ENCODE data around the gene GSTO2.

Gene GSTO2

DNA sequence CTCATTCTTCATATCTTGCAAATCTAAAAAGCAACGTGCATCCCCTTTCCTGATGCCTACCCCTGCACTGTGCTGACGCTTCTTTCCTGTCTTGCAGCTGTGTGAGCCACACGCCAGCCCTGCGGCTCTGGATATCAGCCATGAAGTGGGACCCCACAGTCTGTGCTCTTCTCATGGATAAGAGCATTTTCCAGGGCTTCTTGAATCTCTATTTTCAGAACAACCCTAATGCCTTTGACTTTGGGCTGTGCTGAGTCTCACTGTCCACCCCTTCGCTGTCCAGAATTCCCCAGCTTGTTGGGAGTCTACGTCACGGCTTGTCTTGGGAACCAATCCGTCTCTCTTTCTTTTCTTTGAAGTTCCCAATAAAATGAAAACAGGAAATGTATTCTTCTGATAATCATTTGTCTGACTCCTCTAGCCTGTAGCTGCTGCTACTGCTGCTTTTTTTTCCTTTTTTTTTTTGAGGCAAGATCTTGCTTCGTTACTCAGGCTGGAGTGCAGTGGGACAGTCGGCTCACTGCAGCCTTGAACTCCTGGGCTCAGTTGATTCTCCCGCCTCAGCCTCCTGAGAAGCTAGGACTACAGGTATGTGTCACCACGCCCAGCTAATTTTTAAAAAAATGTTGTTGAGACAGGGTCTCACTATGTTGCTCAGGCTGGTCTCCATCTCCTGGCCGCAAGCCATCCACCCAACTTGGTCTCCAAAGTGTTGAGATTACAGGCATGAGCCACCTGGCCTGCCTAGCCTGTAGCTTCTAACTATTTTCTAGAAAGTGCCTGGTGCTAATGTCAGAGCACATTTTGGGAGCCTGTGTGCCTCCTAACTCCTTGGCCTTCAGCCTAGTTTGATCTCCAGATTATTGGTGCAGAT, 30.3 kb downstream of the GSTO2 start:
- no peak for DNase-seq (ENCODE audit: low spot score)
- TF ChIP-seq, protein P1, sequence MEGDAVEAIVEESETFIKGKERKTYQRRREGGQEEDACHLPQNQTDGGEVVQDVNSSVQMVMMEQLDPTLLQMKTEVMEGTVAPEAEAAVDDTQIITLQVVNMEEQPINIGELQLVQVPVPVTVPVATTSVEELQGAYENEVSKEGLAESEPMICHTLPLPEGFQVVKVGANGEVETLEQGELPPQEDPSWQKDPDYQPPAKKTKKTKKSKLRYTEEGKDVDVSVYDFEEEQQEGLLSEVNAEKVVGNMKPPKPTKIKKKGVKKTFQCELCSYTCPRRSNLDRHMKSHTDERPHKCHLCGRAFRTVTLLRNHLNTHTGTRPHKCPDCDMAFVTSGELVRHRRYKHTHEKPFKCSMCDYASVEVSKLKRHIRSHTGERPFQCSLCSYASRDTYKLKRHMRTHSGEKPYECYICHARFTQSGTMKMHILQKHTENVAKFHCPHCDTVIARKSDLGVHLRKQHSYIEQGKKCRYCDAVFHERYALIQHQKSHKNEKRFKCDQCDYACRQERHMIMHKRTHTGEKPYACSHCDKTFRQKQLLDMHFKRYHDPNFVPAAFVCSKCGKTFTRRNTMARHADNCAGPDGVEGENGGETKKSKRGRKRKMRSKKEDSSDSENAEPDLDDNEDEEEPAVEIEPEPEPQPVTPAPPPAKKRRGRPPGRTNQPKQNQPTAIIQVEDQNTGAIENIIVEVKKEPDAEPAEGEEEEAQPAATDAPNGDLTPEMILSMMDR (IDR thresholded peaks at IDR 0.05; ENCODE audit: extremely low read depth, insufficient read depth, missing control alignments) = no peak
- in situ Hi-C loops (cut with MboI; ENCODE audit: low pct_unique_long_range_greater_than_20kb, low sequenced_read_pairs, unreplicated experiment) = loop anchor here (10.0 kb wide), 1 partner anchor 46 kb away; no protein-coding TSS in a partner anchor

DNA sequence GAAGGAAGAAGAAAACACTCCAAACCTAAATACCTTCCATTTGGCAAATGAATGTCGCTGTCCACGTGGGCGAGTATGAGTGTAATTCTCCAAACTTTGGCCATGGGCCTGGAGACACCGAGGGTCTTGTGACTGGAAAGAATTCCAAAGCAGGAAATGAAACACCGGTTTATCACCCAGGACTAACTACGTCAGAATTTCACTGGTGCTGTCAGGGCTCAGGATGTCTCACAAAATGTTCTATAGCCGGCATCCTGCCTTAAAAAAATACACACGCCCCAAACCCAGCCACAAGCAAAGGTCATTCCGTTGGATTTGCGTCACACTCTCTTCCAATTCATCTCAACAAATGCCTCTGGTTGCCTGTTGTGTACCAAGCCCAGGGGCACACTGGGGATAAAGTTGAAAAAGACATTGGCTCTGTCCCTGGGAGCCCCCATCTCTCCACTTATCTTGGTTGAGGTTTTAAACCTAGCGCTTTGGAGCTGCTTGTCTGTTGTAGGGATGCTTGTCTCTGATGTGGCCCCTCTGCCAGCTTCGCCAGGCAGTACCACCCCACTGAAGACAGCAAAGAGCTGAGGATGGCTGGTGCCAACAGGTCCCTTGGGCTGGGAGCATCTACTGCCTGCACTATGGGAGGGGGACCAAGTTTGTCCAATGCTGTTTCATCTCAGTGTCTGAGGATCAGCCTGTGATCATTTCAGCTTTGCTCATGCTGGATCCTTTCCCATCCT, 31.2 kb downstream of the GSTO2 start:
- no peak for DNase-seq (ENCODE audit: low spot score)
- TF ChIP-seq, protein P1 (IDR thresholded peaks at IDR 0.05; ENCODE audit: extremely low read depth, insufficient read depth, missing control alignments) = no peak
- in situ Hi-C loops (cut with MboI; ENCODE audit: low pct_unique_long_range_greater_than_20kb, low sequenced_read_pairs, unreplicated experiment) = no loop called here

DNA sequence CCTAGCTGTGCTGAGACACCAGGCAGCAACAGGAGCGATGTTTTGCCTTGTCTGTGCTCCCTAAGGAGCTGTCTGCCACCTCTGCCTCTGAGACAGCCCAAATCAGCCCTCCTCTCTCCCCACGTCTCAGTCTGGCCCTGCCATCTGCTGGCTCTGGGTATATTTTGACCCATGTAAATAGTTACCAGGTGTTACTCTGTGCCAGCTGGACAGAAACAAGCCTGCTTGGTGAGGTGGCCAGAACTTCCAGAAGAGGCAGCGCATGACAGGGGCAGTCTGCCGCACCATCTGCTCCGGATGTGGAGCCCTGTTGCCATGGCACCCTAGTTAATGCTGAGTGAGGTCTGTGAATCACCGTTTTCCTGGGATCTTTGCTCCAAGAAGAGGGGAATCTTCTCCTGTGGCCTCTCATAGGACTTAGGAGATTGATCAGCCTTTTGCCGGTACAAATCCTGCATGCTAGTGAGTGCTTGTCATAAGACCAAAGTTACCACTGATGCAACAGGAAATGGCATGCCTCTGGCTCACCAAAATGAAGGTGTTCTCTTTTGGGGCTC, 31.8 kb downstream of the GSTO2 start:
- TF ChIP-seq, protein P1 (IDR thresholded peaks at IDR 0.05; ENCODE audit: extremely low read depth, insufficient read depth, missing control alignments) = no peak
- in situ Hi-C loops (cut with MboI; ENCODE audit: low pct_unique_long_range_greater_than_20kb, low sequenced_read_pairs, unreplicated experiment) = no loop called here
- DNase-seq (ENCODE audit: low spot score) = no peak

DNA sequence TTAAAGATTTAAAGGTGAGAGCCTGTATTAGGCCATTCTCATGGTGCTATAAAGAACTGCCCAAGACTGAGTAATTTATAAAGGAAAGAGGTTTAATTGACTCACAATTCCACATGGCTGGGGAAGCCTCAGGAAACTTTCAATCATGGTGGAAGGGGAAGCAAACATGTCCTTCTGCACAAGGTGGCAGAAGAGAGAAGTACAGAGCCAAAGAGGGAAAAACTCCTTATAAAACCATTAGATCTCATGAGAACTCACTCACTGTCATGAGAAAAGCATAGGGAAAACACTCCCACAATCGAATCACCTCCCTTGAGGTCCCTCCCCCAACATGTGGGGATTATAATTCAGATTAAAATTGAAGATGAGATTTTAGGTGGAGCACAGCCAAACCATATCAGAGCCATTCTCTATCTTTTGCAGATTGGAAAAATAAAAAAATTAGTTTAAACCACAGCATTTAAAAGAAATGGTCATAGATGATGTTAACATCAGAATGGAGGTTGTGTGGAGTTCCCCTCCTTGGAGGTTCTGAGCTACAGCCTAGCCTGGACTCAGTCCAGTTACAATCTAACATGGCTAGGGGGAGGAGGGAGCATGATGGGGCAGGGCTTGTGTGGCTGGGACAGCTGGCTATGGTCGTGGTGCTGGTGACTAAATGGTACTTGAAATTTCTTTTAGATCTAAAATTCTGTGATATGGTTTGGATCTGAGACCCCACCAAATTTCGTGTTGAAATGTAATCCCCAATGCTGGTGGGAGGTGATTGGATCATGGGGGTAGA, 33.1 kb downstream of the GSTO2 start:
- in situ Hi-C loops (cut with MboI; ENCODE audit: low pct_unique_long_range_greater_than_20kb, low sequenced_read_pairs, unreplicated experiment) = no loop called here
- TF ChIP-seq, protein P1 (IDR thresholded peaks at IDR 0.05; ENCODE audit: extremely low read depth, insufficient read depth, missing control alignments) = no peak
- no peak for DNase-seq (ENCODE audit: low spot score)

DNA sequence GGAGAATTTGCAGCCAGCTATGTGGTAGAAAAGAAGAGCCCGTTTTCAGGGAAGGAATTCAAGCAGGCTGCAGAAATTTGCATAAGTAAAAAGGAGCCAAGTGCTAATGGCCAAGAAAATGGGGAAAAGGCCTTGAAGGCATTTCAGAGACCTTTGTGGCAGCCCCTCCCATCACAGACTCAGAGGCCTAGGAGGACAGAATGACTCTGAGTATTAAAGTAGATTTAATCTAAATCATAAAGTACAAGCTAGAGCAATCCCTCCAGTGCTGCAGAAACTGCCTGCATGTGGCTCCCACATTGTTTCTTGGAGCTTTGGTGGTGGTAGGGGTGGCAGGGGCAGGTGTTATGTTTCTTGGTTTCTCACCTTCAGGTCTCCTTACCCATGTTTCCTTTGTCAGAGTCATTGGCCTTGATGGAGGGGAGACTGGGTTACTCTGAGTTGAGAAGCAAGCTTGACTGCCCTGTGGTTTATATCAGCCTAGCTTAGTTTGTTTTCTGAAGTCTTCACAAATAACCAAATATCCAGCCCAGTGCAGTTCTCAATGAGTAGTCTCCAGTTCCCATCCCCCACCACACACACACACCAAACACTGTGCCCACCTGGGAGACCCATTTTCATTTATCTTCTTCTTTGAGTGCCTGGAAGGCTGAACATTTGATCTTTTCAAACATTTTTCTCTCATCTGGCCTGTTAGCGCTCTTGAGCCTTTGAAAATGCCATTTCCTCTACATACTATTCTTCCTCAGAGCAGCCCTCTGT, 34.8 kb downstream of the GSTO2 start:
- TF ChIP-seq, protein P1 (IDR thresholded peaks at IDR 0.05; ENCODE audit: extremely low read depth, insufficient read depth, missing control alignments) = no peak
- in situ Hi-C loops (cut with MboI; ENCODE audit: low pct_unique_long_range_greater_than_20kb, low sequenced_read_pairs, unreplicated experiment) = no loop called here
- DNase-seq (ENCODE audit: low spot score) = no peak

Data from GM13977 (cell line).